ENCODE data around the gene KIF1A.

GRCh38 chr2:240796543-240797499, 23.2 kb downstream of the KIF1A start:
- TF ChIP-seq CTCF (IDR thresholded peaks at IDR 0.05) (no peak), POLR2A (IDR thresholded peaks at IDR 0.05) (no peak)
